ENCODE results near the gene STBD1. TPM values are rescaled to one million over a fixed set of nuclear protein-coding genes. Genes with fewer than 3 reads are reported as not detected.
A peak's percentile ranks its signal among the peaks of the same experiment; 100 is the strongest.
"Not testable (repeated sequence)": the region's sequence is repeated elsewhere in the genome, so short reads cannot be mapped to it uniquely, and the experiment has no call there.

The STBD1 gene
- polyA plus RNA-seq, 1 of the 3 experiments (the other 2 are of a cell fraction) = 1.6 TPM

- CTCF ChIA-PET = interaction anchor here (0.9 to 1.1 kb wide), 3 partner anchors 13 to 100 kb away, joined by 3 read pairs; no protein-coding TSS in a partner anchor
- 59% methylated on average over 6 of the region's 6 CpGs for WGBS (ENCODE audit: low lambda C conversion rate)
- no peak overlapping the region for H3K4me2 ChIP-seq
Observed at GRCh38 chr4:76280488-76281441, 25.8 kb upstream of the STBD1 start.

DNA sequence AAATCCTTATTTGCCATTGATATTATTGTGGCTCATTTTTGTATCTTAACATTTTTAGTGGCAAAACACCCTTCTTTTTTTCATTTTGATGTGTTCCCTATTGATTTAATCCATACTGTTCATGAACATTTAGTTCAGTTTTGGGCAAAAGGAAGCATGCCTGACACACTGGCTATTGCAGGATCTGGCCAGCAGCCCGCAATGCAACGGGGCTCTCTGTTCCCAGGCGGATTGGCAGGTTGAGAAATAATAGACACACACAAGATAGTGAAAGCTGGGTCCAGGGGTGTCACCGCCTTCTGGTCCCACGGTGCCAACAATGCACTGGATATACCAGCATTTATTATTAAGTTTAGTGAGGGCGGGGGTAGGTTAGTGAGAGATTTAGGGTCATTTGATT is 24.9 kb upstream of the STBD1 start:
- H3K9me3 ChIP-seq; H3K9me2 ChIP-seq; H3K4me3 ChIP-seq (ENCODE audit: low read depth in 2 of 2, low read length in 1 of 2); H4K20me1 ChIP-seq (ENCODE audit: insufficient read depth); H3K9ac ChIP-seq; H3K36me3 ChIP-seq (replicated peaks in 1 of 2; ENCODE audit: control insufficient read depth in 1 of 2, insufficient read depth in 2 of 2, low read length in 1 of 2); H3K27ac ChIP-seq (ENCODE audit: low read depth in 2 of 2, low read length in 1 of 2); H3F3A ChIP-seq (replicated peaks; ENCODE audit: insufficient read depth); H3K79me2 ChIP-seq (ENCODE audit: insufficient read depth); H3K4me1 ChIP-seq (ENCODE audit: control insufficient read depth in 1 of 2, insufficient read depth in 2 of 2, low read depth in 1 of 2, low read length in 1 of 2); H3K27me3 ChIP-seq (ENCODE audit: insufficient read depth); H2AFZ ChIP-seq (ENCODE audit: low read depth); DNase-seq; H3K4me2 ChIP-seq: not testable (repeated sequence)
- ChIA-PET CTCF (interaction anchor here (1.1 kb wide), 1 partner anchor 18 kb away, joined by 3 read pairs; no protein-coding TSS in a partner anchor), POLR2A (interaction anchor here (1.1 kb wide), 1 partner anchor 68 kb away, joined by 4 read pairs; the partner anchor contains the start of gene SCARB2)
- 66% methylated on average over 6 of the region's 6 CpGs for WGBS (ENCODE audit: low lambda C conversion rate)

More at GRCh38 chr4:76280488-76281441, 25.8 kb upstream of the STBD1 start:
- no peaks in the 10 kb centered on the region for H3K36me3 ChIP-seq (replicated peaks in 1 of 2; ENCODE audit: control insufficient read depth in 1 of 2, insufficient read depth in 2 of 2, low read length in 1 of 2)
- no peaks in the 10 kb centered on the region for H4K20me1 ChIP-seq (ENCODE audit: insufficient read depth)
- no peaks in the 10 kb centered on the region for H3F3A ChIP-seq (replicated peaks; ENCODE audit: insufficient read depth)
- no peaks in the 10 kb centered on the region; the same call in 1 of the 2 replicates for H3K9me3 ChIP-seq
- no peaks in the 10 kb centered on the region for H3K27me3 ChIP-seq (ENCODE audit: insufficient read depth)
- H3K9me2 ChIP-seq = no peaks in the 10 kb centered on the region
- no peak for TF ChIP-seq GABPA (IDR thresholded peaks at IDR 0.05; ENCODE audit: low read depth)
- peak; percentile 43; the same call in 1 of the 2 replicates for TF ChIP-seq GATA2 (CRISPR knock-in tag; IDR thresholded peaks at IDR 0.05)
- no peak overlapping the region for H3K4me3 ChIP-seq (ENCODE audit: low read depth in 2 of 2, low read length in 1 of 2)
- no peak overlapping the region for H3K9ac ChIP-seq
- POLR2A ChIA-PET = interaction anchor here (1.1 kb wide), 1 partner anchor 68 kb away, joined by 4 read pairs; the partner anchor contains the start of gene SCARB2
- no peaks in the 10 kb centered on the region for H3K79me2 ChIP-seq (ENCODE audit: insufficient read depth)
- no peak for DNase-seq
- H3K4me1 ChIP-seq (ENCODE audit: control insufficient read depth in 1 of 2, insufficient read depth in 2 of 2, low read depth in 1 of 2, low read length in 1 of 2) = peaks cover 0 to 4% of the 10 kb centered on the region in 2 experiments; a peak in 1 of 4 replicates
- H3K27ac ChIP-seq (ENCODE audit: low read depth in 2 of 2, low read length in 1 of 2) = no peak overlapping the region
- H2AFZ ChIP-seq (ENCODE audit: low read depth) = no peak overlapping the region

GRCh38 chr4:76282941-76283689 is 23.4 kb upstream of the STBD1 start:
- Histone ChIP-seq H4K20me1 (ENCODE audit: insufficient read depth) (no peaks in the 10 kb centered on the region), H2AFZ (ENCODE audit: low read depth) (no peak overlapping the region), H3K4me3 (ENCODE audit: low read depth in 2 of 2, low read length in 1 of 2) (no peak overlapping the region), H3K9me3 (peaks cover 5% of the 10 kb centered on the region; the same call in 1 of the 2 replicates), H3F3A (replicated peaks; ENCODE audit: insufficient read depth) (no peaks in the 10 kb centered on the region), H3K4me1 (ENCODE audit: control insufficient read depth in 1 of 2, insufficient read depth in 2 of 2, low read depth in 1 of 2, low read length in 1 of 2) (peaks cover 0 to 4% of the 10 kb centered on the region in 2 experiments; a peak in 1 of 4 replicates), H3K27me3 (ENCODE audit: insufficient read depth) (no peaks in the 10 kb centered on the region), H3K36me3 (replicated peaks in 1 of 2; ENCODE audit: control insufficient read depth in 1 of 2, insufficient read depth in 2 of 2, low read length in 1 of 2) (no peaks in the 10 kb centered on the region), H3K9me2 (no peaks in the 10 kb centered on the region), H3K79me2 (ENCODE audit: insufficient read depth) (no peaks in the 10 kb centered on the region), H3K9ac (no peak overlapping the region), H3K4me2 (no peak overlapping the region), H3K27ac (ENCODE audit: low read depth in 2 of 2, low read length in 1 of 2) (no peak overlapping the region)
- POLR2A ChIA-PET = no interaction called here
- DNase-seq = no peak
- TF ChIP-seq, protein P1, sequence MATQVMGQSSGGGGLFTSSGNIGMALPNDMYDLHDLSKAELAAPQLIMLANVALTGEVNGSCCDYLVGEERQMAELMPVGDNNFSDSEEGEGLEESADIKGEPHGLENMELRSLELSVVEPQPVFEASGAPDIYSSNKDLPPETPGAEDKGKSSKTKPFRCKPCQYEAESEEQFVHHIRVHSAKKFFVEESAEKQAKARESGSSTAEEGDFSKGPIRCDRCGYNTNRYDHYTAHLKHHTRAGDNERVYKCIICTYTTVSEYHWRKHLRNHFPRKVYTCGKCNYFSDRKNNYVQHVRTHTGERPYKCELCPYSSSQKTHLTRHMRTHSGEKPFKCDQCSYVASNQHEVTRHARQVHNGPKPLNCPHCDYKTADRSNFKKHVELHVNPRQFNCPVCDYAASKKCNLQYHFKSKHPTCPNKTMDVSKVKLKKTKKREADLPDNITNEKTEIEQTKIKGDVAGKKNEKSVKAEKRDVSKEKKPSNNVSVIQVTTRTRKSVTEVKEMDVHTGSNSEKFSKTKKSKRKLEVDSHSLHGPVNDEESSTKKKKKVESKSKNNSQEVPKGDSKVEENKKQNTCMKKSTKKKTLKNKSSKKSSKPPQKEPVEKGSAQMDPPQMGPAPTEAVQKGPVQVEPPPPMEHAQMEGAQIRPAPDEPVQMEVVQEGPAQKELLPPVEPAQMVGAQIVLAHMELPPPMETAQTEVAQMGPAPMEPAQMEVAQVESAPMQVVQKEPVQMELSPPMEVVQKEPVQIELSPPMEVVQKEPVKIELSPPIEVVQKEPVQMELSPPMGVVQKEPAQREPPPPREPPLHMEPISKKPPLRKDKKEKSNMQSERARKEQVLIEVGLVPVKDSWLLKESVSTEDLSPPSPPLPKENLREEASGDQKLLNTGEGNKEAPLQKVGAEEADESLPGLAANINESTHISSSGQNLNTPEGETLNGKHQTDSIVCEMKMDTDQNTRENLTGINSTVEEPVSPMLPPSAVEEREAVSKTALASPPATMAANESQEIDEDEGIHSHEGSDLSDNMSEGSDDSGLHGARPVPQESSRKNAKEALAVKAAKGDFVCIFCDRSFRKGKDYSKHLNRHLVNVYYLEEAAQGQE (IDR thresholded peaks at IDR 0.05; ENCODE audit: low read depth, low read length) = no peak
- TF ChIP-seq POLR2AphosphoS5 (IDR thresholded peaks at IDR 0.05; ENCODE audit: low read depth, low read length) = no peak
- no peak for TF ChIP-seq SIN3A (IDR thresholded peaks at IDR 0.05; ENCODE audit: borderline replicate concordance, low read depth, low read length)
- TF ChIP-seq GABPA (IDR thresholded peaks at IDR 0.05; ENCODE audit: low read depth) = no peak
- no peak for TF ChIP-seq MEF2A (IDR thresholded peaks at IDR 0.05; ENCODE audit: borderline replicate concordance, low read depth)
- CTCF ChIA-PET = interaction anchor here (0.7 kb wide), 1 partner anchor 77 kb away, joined by 3 read pairs; no protein-coding TSS in a partner anchor
- WGBS (ENCODE audit: low lambda C conversion rate) = 78% methylated on average over 6 of the region's 6 CpGs
